ENCODE results near the gene N4BP2L2.

Gene N4BP2L2

DNA sequence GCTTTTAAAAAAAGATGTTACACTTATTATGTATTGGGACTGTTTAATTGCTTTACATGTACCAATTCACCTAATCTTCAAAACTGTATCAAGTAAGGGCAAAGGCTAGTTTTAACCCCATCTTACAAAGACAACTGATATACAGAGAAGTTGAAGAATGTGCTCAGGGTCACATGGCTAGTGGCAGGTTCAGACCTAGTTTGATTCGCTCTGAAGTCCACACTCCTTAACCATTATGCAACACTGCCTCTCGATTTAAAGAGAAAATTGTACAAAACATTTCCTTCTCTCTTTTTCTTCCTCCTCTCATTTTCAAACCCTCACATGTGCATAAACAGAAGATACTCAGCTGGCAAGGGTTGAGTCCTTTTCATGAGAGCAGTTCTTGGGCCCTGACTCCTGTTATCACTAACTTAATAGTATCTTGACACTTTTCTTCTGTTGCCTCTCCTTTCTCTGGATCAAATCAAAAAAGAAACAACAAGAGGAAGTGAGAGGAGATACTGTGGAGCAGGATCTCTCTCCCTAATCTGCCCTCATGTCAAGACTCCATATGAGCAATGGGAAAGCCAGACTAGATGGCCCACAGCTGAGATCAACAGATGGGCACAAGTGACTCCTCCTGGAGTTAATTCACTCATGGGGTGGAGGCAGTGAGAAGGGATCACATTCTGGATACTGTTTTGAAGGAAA, 91.7 kb downstream of the N4BP2L2 start:
- DNase-seq (no peak), ATAC-seq (ENCODE audit: insufficient read depth, low read depth) (no peak)
- H3K27me3 ChIP-seq (ENCODE audit: insufficient read depth, low read length, poor library complexity), result no peaks in the 10 kb centered on the region
- H3K4me3 ChIP-seq (ENCODE audit: low read depth in 1 of 2, low read length in 2 of 2), result no peak overlapping the region
- H3K9ac ChIP-seq (ENCODE audit: low read depth, low read length), result no peak overlapping the region
- no peaks in the 10 kb centered on the region for H4K20me1 ChIP-seq (ENCODE audit: insufficient read depth, low read length)
- no peaks in the 10 kb centered on the region for H3K36me3 ChIP-seq (ENCODE audit: insufficient read depth, low read length)
- no peaks in the 10 kb centered on the region for H3K4me1 ChIP-seq (ENCODE audit: insufficient read depth, low read length)
- no peak overlapping the region for H3K4me2 ChIP-seq (ENCODE audit: insufficient read depth, low read length)
- peaks cover 4% of the 10 kb centered on the region for H3K9me3 ChIP-seq (ENCODE audit: insufficient read depth, low read length, severe bottlenecking)
- H3K27ac ChIP-seq (ENCODE audit: low read length), result no peak overlapping the region
- H3K79me2 ChIP-seq (ENCODE audit: insufficient read depth, low read length), result no peaks in the 10 kb centered on the region
- TF ChIP-seq EZH2 (IDR thresholded peaks at IDR 0.05; ENCODE audit: borderline replicate concordance, low read depth, low read length, severe bottlenecking), result no peak
- TF ChIP-seq, protein P1, sequence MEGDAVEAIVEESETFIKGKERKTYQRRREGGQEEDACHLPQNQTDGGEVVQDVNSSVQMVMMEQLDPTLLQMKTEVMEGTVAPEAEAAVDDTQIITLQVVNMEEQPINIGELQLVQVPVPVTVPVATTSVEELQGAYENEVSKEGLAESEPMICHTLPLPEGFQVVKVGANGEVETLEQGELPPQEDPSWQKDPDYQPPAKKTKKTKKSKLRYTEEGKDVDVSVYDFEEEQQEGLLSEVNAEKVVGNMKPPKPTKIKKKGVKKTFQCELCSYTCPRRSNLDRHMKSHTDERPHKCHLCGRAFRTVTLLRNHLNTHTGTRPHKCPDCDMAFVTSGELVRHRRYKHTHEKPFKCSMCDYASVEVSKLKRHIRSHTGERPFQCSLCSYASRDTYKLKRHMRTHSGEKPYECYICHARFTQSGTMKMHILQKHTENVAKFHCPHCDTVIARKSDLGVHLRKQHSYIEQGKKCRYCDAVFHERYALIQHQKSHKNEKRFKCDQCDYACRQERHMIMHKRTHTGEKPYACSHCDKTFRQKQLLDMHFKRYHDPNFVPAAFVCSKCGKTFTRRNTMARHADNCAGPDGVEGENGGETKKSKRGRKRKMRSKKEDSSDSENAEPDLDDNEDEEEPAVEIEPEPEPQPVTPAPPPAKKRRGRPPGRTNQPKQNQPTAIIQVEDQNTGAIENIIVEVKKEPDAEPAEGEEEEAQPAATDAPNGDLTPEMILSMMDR (IDR thresholded peaks at IDR 0.05; ENCODE audit: borderline replicate concordance, extremely low read depth, low read length, poor library complexity, severe bottlenecking), result no peak
- H2AFZ ChIP-seq (ENCODE audit: low read depth, low read length), result no peak overlapping the region

DNA sequence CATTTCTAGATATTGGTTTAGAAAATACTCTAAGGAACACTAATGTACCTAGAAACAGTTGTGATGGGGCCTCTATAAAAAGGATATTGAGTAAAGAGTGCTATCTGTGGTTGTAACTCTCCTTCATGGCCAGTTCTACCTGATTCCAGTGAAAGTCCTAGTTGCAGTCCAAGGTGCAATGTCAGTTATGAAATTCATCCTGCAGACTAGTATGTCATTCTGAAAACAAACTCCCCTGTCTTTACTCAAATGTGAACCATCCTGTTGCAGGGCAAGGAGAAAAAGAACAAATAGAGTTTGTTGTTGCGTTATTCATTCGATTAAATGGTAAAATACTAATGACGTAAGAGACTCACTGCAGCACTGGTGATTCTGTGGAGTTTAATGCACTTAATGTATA, 92.4 kb downstream of the N4BP2L2 start:
- Histone ChIP-seq H3K36me3 (ENCODE audit: insufficient read depth, low read length) (no peaks in the 10 kb centered on the region), H3K27me3 (ENCODE audit: insufficient read depth, low read length, poor library complexity) (no peaks in the 10 kb centered on the region), H3K9ac (ENCODE audit: low read depth, low read length) (no peak overlapping the region), H3K9me3 (ENCODE audit: insufficient read depth, low read length, severe bottlenecking) (no peaks in the 10 kb centered on the region), H4K20me1 (ENCODE audit: insufficient read depth, low read length) (no peaks in the 10 kb centered on the region), H2AFZ (ENCODE audit: low read depth, low read length) (no peak overlapping the region), H3K4me2 (ENCODE audit: insufficient read depth, low read length) (no peak overlapping the region), H3K4me1 (ENCODE audit: insufficient read depth, low read length) (no peaks in the 10 kb centered on the region), H3K27ac (ENCODE audit: low read length) (no peak overlapping the region), H3K4me3 (ENCODE audit: low read depth in 1 of 2, low read length in 2 of 2) (no peak overlapping the region), H3K79me2 (ENCODE audit: insufficient read depth, low read length) (no peaks in the 10 kb centered on the region)
- DNase-seq (no peak), ATAC-seq (ENCODE audit: insufficient read depth, low read depth) (no peak)
- no peak for TF ChIP-seq EZH2 (IDR thresholded peaks at IDR 0.05; ENCODE audit: borderline replicate concordance, low read depth, low read length, severe bottlenecking)
- TF ChIP-seq, protein P1 (IDR thresholded peaks at IDR 0.05; ENCODE audit: borderline replicate concordance, extremely low read depth, low read length, poor library complexity, severe bottlenecking), result no peak

DNA sequence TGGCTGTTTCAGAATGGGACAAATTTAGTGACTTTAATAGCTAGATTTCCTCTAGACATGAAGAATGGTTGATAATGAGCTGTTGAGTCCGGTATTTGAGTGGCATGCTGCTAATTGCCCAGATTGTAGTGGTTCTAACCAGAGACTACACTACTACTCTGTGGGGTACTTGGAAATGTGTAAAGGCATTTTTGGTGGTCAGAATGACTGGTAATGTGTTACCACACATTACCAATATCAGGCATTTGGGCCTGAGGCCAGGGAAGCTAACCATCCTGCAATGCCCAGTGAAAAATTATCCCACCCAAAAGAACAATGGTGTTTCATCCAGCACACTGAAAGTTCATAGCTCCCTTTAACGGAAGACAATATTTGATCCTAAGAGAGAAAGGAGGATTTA, 93.1 kb downstream of the N4BP2L2 start:
- H3K79me2 ChIP-seq (ENCODE audit: insufficient read depth, low read length), result no peaks in the 10 kb centered on the region
- no peaks in the 10 kb centered on the region for H4K20me1 ChIP-seq (ENCODE audit: insufficient read depth, low read length)
- no peaks in the 10 kb centered on the region for H3K36me3 ChIP-seq (ENCODE audit: insufficient read depth, low read length)
- ATAC-seq (ENCODE audit: insufficient read depth, low read depth) (no peak), DNase-seq (no peak)
- no peak overlapping the region for H2AFZ ChIP-seq (ENCODE audit: low read depth, low read length)
- no peaks in the 10 kb centered on the region for H3K9me3 ChIP-seq (ENCODE audit: insufficient read depth, low read length, severe bottlenecking)
- no peak overlapping the region for H3K4me3 ChIP-seq (ENCODE audit: low read depth in 1 of 2, low read length in 2 of 2)
- H3K4me1 ChIP-seq (ENCODE audit: insufficient read depth, low read length), result no peaks in the 10 kb centered on the region
- H3K9ac ChIP-seq (ENCODE audit: low read depth, low read length), result no peak overlapping the region
- no peak for TF ChIP-seq EZH2 (IDR thresholded peaks at IDR 0.05; ENCODE audit: borderline replicate concordance, low read depth, low read length, severe bottlenecking)
- TF ChIP-seq, protein P1 (IDR thresholded peaks at IDR 0.05; ENCODE audit: borderline replicate concordance, extremely low read depth, low read length, poor library complexity, severe bottlenecking), result no peak
- H3K27ac ChIP-seq (ENCODE audit: low read length), result no peak overlapping the region
- no peaks in the 10 kb centered on the region for H3K27me3 ChIP-seq (ENCODE audit: insufficient read depth, low read length, poor library complexity)
- no peak overlapping the region for H3K4me2 ChIP-seq (ENCODE audit: insufficient read depth, low read length)
